Measurements from ENCODE around the gene ATP12A.

ATP12A gene

DNA sequence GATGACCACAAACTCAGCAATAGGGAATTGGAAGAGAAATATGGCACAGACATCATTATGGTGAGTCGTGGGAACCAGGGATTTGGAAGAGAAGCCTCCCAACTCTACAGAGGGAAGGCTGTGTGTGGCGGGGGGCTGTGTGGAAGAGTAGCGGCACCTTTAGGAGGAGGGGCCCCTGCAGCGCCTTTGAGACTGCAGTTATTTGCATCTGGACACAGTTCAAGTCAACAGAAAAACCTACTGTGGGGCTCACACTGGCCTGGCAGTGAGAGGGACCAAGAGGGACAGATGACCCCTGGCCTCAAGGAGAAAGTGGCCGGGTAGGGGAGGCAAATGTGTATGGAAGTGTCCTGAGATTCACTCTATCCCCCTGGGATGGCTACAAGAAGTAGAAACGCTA, 5.1 kb downstream of the ATP12A start:
- no peak for DNase-seq (ENCODE audit: extremely low spot score)
- ChIA-PET POLR2A (no interaction called here), CTCF (interaction anchor here (1.1 kb wide), 1 partner anchor 9 kb away, joined by 4 read pairs; no protein-coding TSS in a partner anchor)
- TF ChIP-seq ZNF384 (IDR thresholded peaks at IDR 0.05) (no peak), CTBP1 (IDR thresholded peaks at IDR 0.05; ENCODE audit: borderline replicate concordance) (no peak), HDGF (IDR thresholded peaks at IDR 0.05; ENCODE audit: borderline replicate concordance) (no peak), SUZ12 (IDR thresholded peaks at IDR 0.05) (no peak), BHLHE40 (IDR thresholded peaks at IDR 0.05; ENCODE audit: borderline replicate concordance) (no peak), FOXK2 (IDR thresholded peaks at IDR 0.05) (no peak), NFRKB (IDR thresholded peaks at IDR 0.05) (no peak), FOXA1 (IDR thresholded peaks at IDR 0.05) (no peak), FOXM1 (IDR thresholded peaks at IDR 0.05; ENCODE audit: borderline replicate concordance) (no peak), LEF1 (IDR thresholded peaks at IDR 0.05; ENCODE audit: borderline replicate concordance) (no peak), ARNT (IDR thresholded peaks at IDR 0.05) (no peak), TARDBP (IDR thresholded peaks at IDR 0.05) (no peak), SP1 (IDR thresholded peaks at IDR 0.05) (no peak), L3MBTL2 (conservative IDR thresholded peaks at IDR 0.05) (no peak), ELF4 (IDR thresholded peaks at IDR 0.05) (no peak)
- TF ChIP-seq, protein P1, sequence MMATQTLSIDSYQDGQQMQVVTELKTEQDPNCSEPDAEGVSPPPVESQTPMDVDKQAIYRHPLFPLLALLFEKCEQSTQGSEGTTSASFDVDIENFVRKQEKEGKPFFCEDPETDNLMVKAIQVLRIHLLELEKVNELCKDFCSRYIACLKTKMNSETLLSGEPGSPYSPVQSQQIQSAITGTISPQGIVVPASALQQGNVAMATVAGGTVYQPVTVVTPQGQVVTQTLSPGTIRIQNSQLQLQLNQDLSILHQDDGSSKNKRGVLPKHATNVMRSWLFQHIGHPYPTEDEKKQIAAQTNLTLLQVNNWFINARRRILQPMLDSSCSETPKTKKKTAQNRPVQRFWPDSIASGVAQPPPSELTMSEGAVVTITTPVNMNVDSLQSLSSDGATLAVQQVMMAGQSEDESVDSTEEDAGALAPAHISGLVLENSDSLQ (IDR thresholded peaks at IDR 0.05) = no peak

DNA sequence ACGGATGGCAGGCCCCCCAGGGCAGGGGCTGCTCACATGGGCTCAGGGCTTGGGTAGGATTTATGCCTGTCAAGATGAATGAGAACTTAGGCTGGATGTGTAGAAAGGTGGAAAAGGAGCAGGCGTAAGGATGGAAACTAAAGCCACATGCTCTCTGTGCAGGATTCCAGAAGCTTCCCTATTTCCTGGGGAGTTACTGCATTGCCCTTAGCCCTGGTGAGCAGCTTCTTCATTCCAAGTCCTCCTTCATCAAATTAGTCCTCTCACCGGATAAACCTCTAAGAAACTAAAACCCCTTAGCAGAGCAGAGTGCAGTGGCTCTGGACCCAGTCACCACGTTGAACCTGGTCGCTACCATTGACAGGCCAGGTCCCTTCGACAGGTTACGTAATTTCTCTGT, 7.4 kb downstream of the ATP12A start:
- CTCF ChIA-PET = no interaction called here
- TF ChIP-seq ZNF384 (IDR thresholded peaks at IDR 0.05) = no peak
- no peak for TF ChIP-seq FOXM1 (IDR thresholded peaks at IDR 0.05; ENCODE audit: borderline replicate concordance)
- TF ChIP-seq CTBP1 (IDR thresholded peaks at IDR 0.05; ENCODE audit: borderline replicate concordance) = no peak
- TF ChIP-seq BHLHE40 (IDR thresholded peaks at IDR 0.05; ENCODE audit: borderline replicate concordance) = no peak

DNA sequence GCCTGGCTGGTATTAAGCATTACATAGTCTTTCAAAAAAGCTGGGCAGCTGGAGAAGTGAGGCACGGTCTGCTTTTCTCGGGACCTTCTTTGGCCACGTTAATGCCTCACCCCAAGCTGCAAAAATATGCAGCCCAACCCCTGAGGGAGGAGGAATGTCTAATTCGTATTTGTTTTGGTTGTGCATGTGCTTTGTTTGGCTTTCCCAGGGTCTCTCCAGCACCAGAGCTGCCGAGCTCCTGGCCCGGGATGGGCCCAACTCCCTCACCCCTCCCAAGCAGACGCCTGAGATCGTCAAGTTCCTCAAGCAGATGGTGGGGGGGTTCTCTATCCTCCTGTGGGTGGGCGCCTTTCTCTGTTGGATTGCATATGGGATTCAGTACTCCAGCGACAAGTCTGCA, 7.9 kb downstream of the ATP12A start:
- TF ChIP-seq, protein P1 (IDR thresholded peaks at IDR 0.05) = no peak
- TF ChIP-seq L3MBTL2 (conservative IDR thresholded peaks at IDR 0.05) = no peak
- ChIA-PET CTCF (no interaction called here), POLR2A (no interaction called here)
- DNase-seq (ENCODE audit: extremely low spot score) = no peak

More for the DNA sequence above, 7.4 kb downstream of the ATP12A start:
- DNase-seq (ENCODE audit: extremely low spot score) = no peak
- POLR2A ChIA-PET = no interaction called here

DNA sequence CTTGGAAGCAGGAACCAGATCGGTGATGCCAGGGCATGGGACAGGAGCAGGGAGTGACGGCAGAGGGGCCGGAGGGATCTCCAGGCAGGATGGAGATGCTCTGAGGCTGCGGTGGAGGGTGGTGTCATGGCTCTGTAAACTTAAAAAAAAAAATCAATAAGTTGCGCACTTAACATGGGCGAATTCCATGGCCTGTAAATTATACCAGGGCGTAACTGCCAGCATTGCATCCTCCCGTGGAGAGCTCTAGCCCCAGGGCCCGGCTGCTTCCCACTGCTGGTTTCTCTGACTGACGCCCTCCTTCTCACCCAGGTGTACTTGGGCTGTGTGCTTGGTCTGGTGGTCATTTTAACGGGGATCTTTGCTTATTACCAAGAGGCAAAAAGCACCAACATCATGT, 8.7 kb downstream of the ATP12A start:
- ChIA-PET CTCF (no interaction called here), POLR2A (no interaction called here)
- TF ChIP-seq NFRKB (IDR thresholded peaks at IDR 0.05) = no peak
- TF ChIP-seq TARDBP (IDR thresholded peaks at IDR 0.05) = no peak
- TF ChIP-seq, protein P1 (IDR thresholded peaks at IDR 0.05) = no peak
- no peak for DNase-seq (ENCODE audit: extremely low spot score)

DNA sequence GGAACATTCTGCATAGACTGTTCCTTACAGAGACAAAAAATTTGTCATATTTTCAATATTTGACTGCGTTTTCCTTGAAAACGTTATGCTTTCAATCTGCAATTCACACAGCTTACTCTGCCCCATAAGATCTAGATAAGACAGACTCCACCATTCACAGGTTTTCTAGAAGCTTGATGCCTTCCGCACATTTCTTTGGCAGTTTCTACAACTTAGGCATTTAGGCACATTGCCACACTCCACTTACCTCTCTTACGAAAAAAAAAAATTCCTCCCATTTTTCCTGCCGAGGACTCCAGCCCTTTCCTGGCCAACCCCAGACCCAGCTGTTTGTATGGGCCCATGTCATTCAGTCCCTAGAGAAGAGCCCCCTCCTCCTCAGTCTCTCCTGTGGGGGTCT, 11.2 kb downstream of the ATP12A start:
- DNase-seq (ENCODE audit: extremely low spot score) = no peak
- POLR2A ChIA-PET = no interaction called here
- TF ChIP-seq LEF1 (IDR thresholded peaks at IDR 0.05; ENCODE audit: borderline replicate concordance) = no peak
- no peak for TF ChIP-seq FOXK2 (IDR thresholded peaks at IDR 0.05)
- no peak for TF ChIP-seq BHLHE40 (IDR thresholded peaks at IDR 0.05; ENCODE audit: borderline replicate concordance)
- TF ChIP-seq FOXA1 (IDR thresholded peaks at IDR 0.05) = no peak
- TF ChIP-seq CTBP1 (IDR thresholded peaks at IDR 0.05; ENCODE audit: borderline replicate concordance) = no peak
- TF ChIP-seq NFRKB (IDR thresholded peaks at IDR 0.05) = no peak
- no peak for TF ChIP-seq L3MBTL2 (conservative IDR thresholded peaks at IDR 0.05)
- no peak for TF ChIP-seq FOXM1 (IDR thresholded peaks at IDR 0.05; ENCODE audit: borderline replicate concordance)
- TF ChIP-seq ARNT (IDR thresholded peaks at IDR 0.05) = no peak
- no peak for TF ChIP-seq SUZ12 (IDR thresholded peaks at IDR 0.05)
- TF ChIP-seq, protein P1 (IDR thresholded peaks at IDR 0.05) = no peak
- TF ChIP-seq ZNF384 (IDR thresholded peaks at IDR 0.05) = no peak
- CTCF ChIA-PET = no interaction called here

DNA sequence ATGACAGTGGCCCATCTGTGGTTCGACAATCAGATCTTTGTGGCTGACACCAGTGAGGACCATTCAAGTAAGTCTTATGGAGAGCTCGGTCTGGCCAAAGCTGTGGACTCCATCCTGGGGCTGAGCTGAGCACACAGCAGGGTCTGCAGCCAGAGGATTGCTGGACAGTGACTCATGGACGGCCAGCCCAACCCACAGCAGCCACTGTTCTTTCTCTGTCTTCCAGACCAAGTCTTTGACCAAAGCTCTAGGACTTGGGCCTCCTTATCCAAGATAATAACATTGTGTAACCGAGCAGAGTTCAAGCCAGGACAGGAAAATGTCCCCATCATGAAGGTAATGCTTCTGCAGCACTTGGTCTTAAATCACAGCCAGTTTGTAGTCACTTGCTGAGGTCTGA, 12.4 kb downstream of the ATP12A start:
- TF ChIP-seq ELF4 (IDR thresholded peaks at IDR 0.05) (no peak), ARNT (IDR thresholded peaks at IDR 0.05) (no peak), FOXA1 (IDR thresholded peaks at IDR 0.05) (no peak), FOXK2 (IDR thresholded peaks at IDR 0.05) (no peak), SP1 (IDR thresholded peaks at IDR 0.05) (no peak), CTBP1 (IDR thresholded peaks at IDR 0.05; ENCODE audit: borderline replicate concordance) (no peak), SUZ12 (IDR thresholded peaks at IDR 0.05) (no peak), FOXM1 (IDR thresholded peaks at IDR 0.05; ENCODE audit: borderline replicate concordance) (no peak), HDGF (IDR thresholded peaks at IDR 0.05; ENCODE audit: borderline replicate concordance) (no peak), LEF1 (IDR thresholded peaks at IDR 0.05; ENCODE audit: borderline replicate concordance) (no peak), TARDBP (IDR thresholded peaks at IDR 0.05) (no peak), ZNF384 (IDR thresholded peaks at IDR 0.05) (no peak)
- POLR2A ChIA-PET = no interaction called here
- CTCF ChIA-PET = interaction anchor here (0.8 to 2.1 kb wide), 2 partner anchors 16 to 48 kb away, joined by 3 to 4 read pairs; no protein-coding TSS in a partner anchor
- DNase-seq (ENCODE audit: extremely low spot score) = no peak

All from HEK293T (cell line).